C4-2B (cell line): ENCODE data around the gene LRMDA.

Source experiments
- ZFX ChIP-seq: fragments of 450-650 bp; IDR thresholded peaks from 2 replicates; pipeline ENCODE4 v1.6.1; 2017
- TF ChIP-seq, protein P1 (sequence below): fragments of 450-650 bp; conservative IDR thresholded peaks from 2 replicates; pipeline ENCODE4 v1.5.1; 2017; ENCODE audit warnings: mild to moderate bottlenecking

DNA sequence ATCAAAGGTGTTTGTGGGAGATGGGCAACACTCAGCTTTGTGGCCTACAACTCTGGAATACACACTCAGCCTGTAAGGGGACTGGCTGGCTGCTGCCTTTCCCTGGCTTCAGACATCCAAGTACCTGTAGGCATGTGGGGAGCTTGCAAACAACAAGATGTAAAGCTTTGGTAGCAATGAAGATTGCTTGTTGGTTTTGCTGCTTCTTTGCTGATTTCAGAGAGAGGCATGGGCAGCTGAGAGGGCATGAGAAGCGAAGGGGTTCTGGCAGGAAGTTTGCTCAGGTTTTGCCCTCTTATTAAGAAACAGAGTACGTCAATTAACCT is 434.8 kb downstream of the LRMDA start:
- TF ChIP-seq, protein P1, sequence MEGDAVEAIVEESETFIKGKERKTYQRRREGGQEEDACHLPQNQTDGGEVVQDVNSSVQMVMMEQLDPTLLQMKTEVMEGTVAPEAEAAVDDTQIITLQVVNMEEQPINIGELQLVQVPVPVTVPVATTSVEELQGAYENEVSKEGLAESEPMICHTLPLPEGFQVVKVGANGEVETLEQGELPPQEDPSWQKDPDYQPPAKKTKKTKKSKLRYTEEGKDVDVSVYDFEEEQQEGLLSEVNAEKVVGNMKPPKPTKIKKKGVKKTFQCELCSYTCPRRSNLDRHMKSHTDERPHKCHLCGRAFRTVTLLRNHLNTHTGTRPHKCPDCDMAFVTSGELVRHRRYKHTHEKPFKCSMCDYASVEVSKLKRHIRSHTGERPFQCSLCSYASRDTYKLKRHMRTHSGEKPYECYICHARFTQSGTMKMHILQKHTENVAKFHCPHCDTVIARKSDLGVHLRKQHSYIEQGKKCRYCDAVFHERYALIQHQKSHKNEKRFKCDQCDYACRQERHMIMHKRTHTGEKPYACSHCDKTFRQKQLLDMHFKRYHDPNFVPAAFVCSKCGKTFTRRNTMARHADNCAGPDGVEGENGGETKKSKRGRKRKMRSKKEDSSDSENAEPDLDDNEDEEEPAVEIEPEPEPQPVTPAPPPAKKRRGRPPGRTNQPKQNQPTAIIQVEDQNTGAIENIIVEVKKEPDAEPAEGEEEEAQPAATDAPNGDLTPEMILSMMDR: no peak
- TF ChIP-seq ZFX: no peak
